C4-2B (cell line): Measurements from ENCODE around the gene KAT6B.
"Not testable (repeated sequence)": the region's sequence is repeated elsewhere in the genome, so short reads cannot be mapped to it uniquely, and the experiment has no call there.

Source experiments
- ZFX ChIP-seq: fragments of 450-650 bp; IDR thresholded peaks from 2 replicates; pipeline ENCODE4 v1.6.1; 2017
- TF ChIP-seq, protein P1 (sequence below): fragments of 450-650 bp; conservative IDR thresholded peaks from 2 replicates; pipeline ENCODE4 v1.5.1; 2017; ENCODE audit warnings: mild to moderate bottlenecking

DNA sequence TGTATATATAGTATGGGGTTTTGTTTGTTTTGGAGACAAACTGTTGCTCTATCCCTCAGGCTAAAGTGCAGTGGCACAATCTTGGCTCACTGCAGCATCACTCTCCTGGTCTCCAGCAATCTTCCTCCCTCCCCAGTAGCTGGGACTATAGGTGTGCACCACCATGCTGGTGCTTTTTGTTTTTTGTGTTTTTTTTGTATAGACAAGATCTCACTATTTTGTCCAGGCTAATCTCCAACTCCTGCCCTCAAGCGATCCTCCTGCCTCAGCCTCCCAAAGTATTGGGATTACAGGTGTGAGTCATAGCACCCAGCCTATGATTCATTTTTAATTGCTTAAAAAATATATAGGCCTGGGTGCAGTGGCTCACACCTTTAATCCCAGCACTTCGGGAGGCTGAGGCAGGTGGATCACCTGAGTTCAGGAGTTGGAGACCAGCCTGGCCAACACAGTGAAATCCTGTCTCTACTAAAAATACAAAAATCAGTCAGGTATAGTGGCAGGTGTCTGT, 229.6 kb downstream of the KAT6B start:
- TF ChIP-seq, protein P1, sequence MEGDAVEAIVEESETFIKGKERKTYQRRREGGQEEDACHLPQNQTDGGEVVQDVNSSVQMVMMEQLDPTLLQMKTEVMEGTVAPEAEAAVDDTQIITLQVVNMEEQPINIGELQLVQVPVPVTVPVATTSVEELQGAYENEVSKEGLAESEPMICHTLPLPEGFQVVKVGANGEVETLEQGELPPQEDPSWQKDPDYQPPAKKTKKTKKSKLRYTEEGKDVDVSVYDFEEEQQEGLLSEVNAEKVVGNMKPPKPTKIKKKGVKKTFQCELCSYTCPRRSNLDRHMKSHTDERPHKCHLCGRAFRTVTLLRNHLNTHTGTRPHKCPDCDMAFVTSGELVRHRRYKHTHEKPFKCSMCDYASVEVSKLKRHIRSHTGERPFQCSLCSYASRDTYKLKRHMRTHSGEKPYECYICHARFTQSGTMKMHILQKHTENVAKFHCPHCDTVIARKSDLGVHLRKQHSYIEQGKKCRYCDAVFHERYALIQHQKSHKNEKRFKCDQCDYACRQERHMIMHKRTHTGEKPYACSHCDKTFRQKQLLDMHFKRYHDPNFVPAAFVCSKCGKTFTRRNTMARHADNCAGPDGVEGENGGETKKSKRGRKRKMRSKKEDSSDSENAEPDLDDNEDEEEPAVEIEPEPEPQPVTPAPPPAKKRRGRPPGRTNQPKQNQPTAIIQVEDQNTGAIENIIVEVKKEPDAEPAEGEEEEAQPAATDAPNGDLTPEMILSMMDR: not testable (repeated sequence)
- TF ChIP-seq ZFX: not testable (repeated sequence)
